Measurements from ENCODE around the gene TBC1D2B. TPM values are rescaled to one million over a fixed set of nuclear protein-coding genes. Genes with fewer than 3 reads are reported as not detected.
A peak's percentile ranks its signal among the peaks of the same experiment; 100 is the strongest.
"Not testable (repeated sequence)": the region's sequence is repeated elsewhere in the genome, so short reads cannot be mapped to it uniquely, and the experiment has no call there.

Gene TBC1D2B
- total RNA-seq, 1 experiment from 2014 or later, result 50.0 TPM

DNA sequence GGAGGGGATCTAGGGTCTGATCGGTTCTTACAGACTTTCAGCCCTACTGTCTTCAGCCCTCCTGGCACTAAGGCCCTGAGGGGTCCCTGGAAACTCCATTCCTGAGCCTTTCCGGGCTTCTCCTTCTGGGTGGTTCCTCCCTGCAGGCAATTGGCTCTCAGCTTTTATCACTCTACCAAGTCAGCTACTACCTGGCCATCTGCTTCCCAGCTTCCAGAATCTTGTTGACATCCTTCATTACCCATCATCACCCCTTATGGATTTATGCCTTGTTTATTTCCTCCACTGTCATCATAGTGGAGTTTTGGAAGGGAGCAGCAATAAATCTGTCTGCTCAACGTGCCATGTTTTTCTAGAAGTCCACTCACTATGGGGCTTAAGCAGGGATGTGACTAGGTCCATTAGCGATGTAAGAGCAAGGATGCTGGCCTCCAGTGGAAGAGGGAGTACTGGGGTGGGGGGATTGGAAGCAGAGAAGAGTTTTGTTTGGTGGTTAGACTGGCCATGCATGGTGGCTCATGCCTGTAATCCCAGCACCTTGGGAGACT is 106.6 kb downstream of the TBC1D2B start:
- H3K27ac Mint-ChIP-seq (ENCODE audit: unreplicated experiment); DNase-seq; H3K4me3 Mint-ChIP-seq (ENCODE audit: low read depth, unreplicated experiment); BruUV-seq (replicated peaks); H3K27me3 Mint-ChIP-seq (ENCODE audit: unreplicated experiment); CTCF ChIA-PET; H3K36me3 Mint-ChIP-seq (ENCODE audit: insufficient read depth, unreplicated experiment); H3K9me3 Mint-ChIP-seq (ENCODE audit: low read depth, unreplicated experiment): not testable (repeated sequence)
- intact Hi-C loops (cut with micrococcal nuclease; ENCODE audit: unreplicated experiment), result loop anchor here (10.0 kb wide), 1 partner anchor 804 kb away; no protein-coding TSS in a partner anchor
- peaks cover 12% of the 10 kb centered on the region for H3K4me1 Mint-ChIP-seq (ENCODE audit: low read depth, unreplicated experiment)

GRCh38 chr15:77969055-77969454 is 108.5 kb downstream of the TBC1D2B start:
- no TSS peak for BruUV-seq (replicated peaks)

GRCh38 chr15:77967798-77968197 is 109.7 kb downstream of the TBC1D2B start:
- H3K9me3 Mint-ChIP-seq (ENCODE audit: low read depth, unreplicated experiment), result peaks cover 8% of the 10 kb centered on the region
- CTCF ChIA-PET, result interaction anchor here (0.7 to 3.2 kb wide), 3 partner anchors 9 to 723 kb away, joined by 3 to 30 read pairs (median 4); no protein-coding TSS in a partner anchor
- no peak for DNase-seq
- no peaks in the 10 kb centered on the region for H3K36me3 Mint-ChIP-seq (ENCODE audit: insufficient read depth, unreplicated experiment)
- BruUV-seq (replicated peaks), result no TSS peak
- no peak overlapping the region for H3K27ac Mint-ChIP-seq (ENCODE audit: unreplicated experiment)
- no peak overlapping the region for H3K4me3 Mint-ChIP-seq (ENCODE audit: low read depth, unreplicated experiment)
- peaks cover 12% of the 10 kb centered on the region for H3K4me1 Mint-ChIP-seq (ENCODE audit: low read depth, unreplicated experiment)
- intact Hi-C loops (cut with micrococcal nuclease; ENCODE audit: unreplicated experiment), result loop anchor here (1.0 to 5.0 kb wide), 3 partner anchors 41 to 275 kb away; no protein-coding TSS in a partner anchor
- H3K27me3 Mint-ChIP-seq (ENCODE audit: unreplicated experiment), result peaks cover 17% of the 10 kb centered on the region
- TF ChIP-seq CTCF (IDR thresholded peaks at IDR 0.05; ENCODE audit: unreplicated experiment), result no peak

More at GRCh38 chr15:77969055-77969454, 108.5 kb downstream of the TBC1D2B start:
- intact Hi-C loops (cut with micrococcal nuclease; ENCODE audit: unreplicated experiment), result loop anchor here (5.0 kb wide), 1 partner anchor 273 kb away; no protein-coding TSS in a partner anchor
- no peak for DNase-seq
- H3K4me3 Mint-ChIP-seq (ENCODE audit: low read depth, unreplicated experiment), result no peak overlapping the region
- H3K4me1 Mint-ChIP-seq (ENCODE audit: low read depth, unreplicated experiment), result peaks cover 12% of the 10 kb centered on the region
- no peaks in the 10 kb centered on the region for H3K36me3 Mint-ChIP-seq (ENCODE audit: insufficient read depth, unreplicated experiment)
- H3K9me3 Mint-ChIP-seq (ENCODE audit: low read depth, unreplicated experiment), result peaks cover 8% of the 10 kb centered on the region
- peaks cover 4% of the 10 kb centered on the region for H3K27me3 Mint-ChIP-seq (ENCODE audit: unreplicated experiment)
- no peak for TF ChIP-seq CTCF (IDR thresholded peaks at IDR 0.05; ENCODE audit: unreplicated experiment)
- CTCF ChIA-PET, result interaction anchor here (0.6 to 1.5 kb wide), 2 partner anchors 10 to 114 kb away, joined by 3 to 4 read pairs; no protein-coding TSS in a partner anchor
- H3K27ac Mint-ChIP-seq (ENCODE audit: unreplicated experiment), result no peak overlapping the region

DNA sequence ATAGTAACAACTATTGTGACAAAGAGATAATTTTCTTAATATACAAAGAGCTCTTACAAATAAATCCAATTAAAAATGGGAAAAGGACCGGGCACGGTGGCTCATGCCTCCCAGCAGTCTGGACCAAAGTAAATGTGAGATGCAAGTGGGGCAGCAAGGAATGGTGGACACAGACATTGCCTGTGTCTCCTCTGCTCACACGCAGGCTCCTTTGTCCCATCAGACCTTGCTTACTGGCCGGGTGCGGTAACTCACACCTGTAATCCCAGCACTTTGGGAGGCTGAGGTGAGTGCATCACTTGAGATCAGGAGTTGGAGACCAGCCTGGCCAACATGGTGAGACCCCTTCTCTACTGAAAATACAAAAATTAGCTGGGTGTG is 110.3 kb downstream of the TBC1D2B start:
- not testable (repeated sequence) for H3K9me3 Mint-ChIP-seq (ENCODE audit: low read depth, unreplicated experiment); H3K4me3 Mint-ChIP-seq (ENCODE audit: low read depth, unreplicated experiment); BruUV-seq (replicated peaks); DNase-seq; H3K36me3 Mint-ChIP-seq (ENCODE audit: insufficient read depth, unreplicated experiment); H3K27ac Mint-ChIP-seq (ENCODE audit: unreplicated experiment)
- intact Hi-C loops (cut with micrococcal nuclease; ENCODE audit: unreplicated experiment), result loop anchor here (1.0 to 5.0 kb wide), 3 partner anchors 41 to 275 kb away; no protein-coding TSS in a partner anchor
- peaks cover 21% of the 10 kb centered on the region for H3K27me3 Mint-ChIP-seq (ENCODE audit: unreplicated experiment)
- CTCF ChIA-PET, result interaction anchor here (0.7 to 3.2 kb wide), 2 partner anchors 141 to 724 kb away, joined by 4 to 30 read pairs; no protein-coding TSS in a partner anchor
- peaks cover 12% of the 10 kb centered on the region for H3K4me1 Mint-ChIP-seq (ENCODE audit: low read depth, unreplicated experiment)

DNA sequence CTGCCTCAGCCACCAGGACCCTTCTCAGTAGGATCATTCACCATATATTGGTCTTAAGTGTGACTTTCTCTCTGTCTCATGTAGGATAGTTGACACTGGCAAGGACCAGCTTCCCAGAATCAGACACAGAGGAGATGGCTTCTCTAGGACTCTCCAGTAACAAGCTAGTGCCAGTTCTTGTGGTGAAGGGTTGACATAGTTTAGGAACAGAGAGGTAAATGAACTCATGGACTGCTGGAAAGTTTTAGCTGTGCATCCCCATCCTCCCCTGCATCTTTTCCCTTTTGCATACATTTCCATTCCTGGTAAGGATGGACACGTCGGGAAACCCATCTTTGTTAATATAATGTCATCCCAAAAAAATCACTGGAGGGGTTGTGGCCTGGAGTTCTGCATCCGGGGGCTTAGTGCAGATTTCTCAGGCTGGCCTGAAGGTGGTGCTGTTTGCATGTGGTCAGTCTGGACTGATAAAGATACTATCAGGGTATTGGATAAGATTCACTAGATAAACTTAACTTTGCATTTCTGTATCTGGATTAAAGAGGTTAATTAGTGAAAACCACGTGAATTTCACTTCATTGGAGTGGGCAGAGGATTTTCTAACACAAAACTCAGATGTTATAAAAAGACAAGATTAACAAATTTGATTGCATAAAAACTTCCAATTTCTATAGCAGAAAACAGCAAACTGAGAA is 110.8 kb downstream of the TBC1D2B start:
- BruUV-seq (replicated peaks), result no TSS peak
- Mint-ChIP-seq H3K4me3 (ENCODE audit: low read depth, unreplicated experiment) (no peak overlapping the region), H3K36me3 (ENCODE audit: insufficient read depth, unreplicated experiment) (no peaks in the 10 kb centered on the region), H3K4me1 (ENCODE audit: low read depth, unreplicated experiment) (peaks cover 12% of the 10 kb centered on the region), H3K27me3 (ENCODE audit: unreplicated experiment) (peaks cover 23% of the 10 kb centered on the region), H3K9me3 (ENCODE audit: low read depth, unreplicated experiment) (peaks cover 8% of the 10 kb centered on the region), H3K27ac (ENCODE audit: unreplicated experiment) (no peak overlapping the region)
- peak; percentile 77 for DNase-seq
- intact Hi-C loops (cut with micrococcal nuclease; ENCODE audit: unreplicated experiment), result loop anchor here (1.0 to 5.0 kb wide), 3 partner anchors 42 to 276 kb away; no protein-coding TSS in a partner anchor
- CTCF ChIA-PET, result interaction anchor here (0.7 to 3.2 kb wide), 2 partner anchors 142 to 724 kb away, joined by 4 to 30 read pairs; no protein-coding TSS in a partner anchor
- peak; percentile 80 for TF ChIP-seq CTCF (IDR thresholded peaks at IDR 0.05; ENCODE audit: unreplicated experiment)
